HL-60 (cell line): ENCODE data around the gene LGR4.

Source experiments
- DNase-seq, 2 experiments: peaks; one replicate each; pipeline ENCODE4 v3.0.0-alpha.2; 2010 to 2020; ENCODE audit warnings: low read depth in 1 of 2, low spot score in 1 of 2
- H3K27ac ChIP-seq: fragments of 250-450 bp; sonication (Bioruptor Pico); replicated peaks from 2 replicates; pipeline ENCODE4 v1.5.1; 2020; ENCODE audit warnings: mild to moderate bottlenecking, moderate library complexity
- H3K27me3 ChIP-seq: fragments of 250-450 bp; sonication (Bioruptor Pico); 2 replicates; pipeline ENCODE4 v1.5.1; 2021; ENCODE audit warnings: mild to moderate bottlenecking, moderate library complexity; ENCODE audit not compliant: insufficient read depth, poor library complexity, severe bottlenecking
- H3K4me3 ChIP-seq: replicated peaks from 2 replicates; pipeline ENCODE4 v1.5.1; 2011; ENCODE audit warnings: mild to moderate bottlenecking, control low read depth, low read length; ENCODE audit not compliant: insufficient read depth
- CTCF ChIP-seq: IDR thresholded peaks from one replicate; pipeline ENCODE4 v1.5.1; 2011; ENCODE audit warnings: low read length, control low read depth, inconsistent platforms; ENCODE audit not compliant: insufficient read depth
- GABPA ChIP-seq: IDR thresholded peaks from 2 replicates; pipeline ENCODE4 v1.6.1; 2012; ENCODE audit warnings: low read depth
- POLR2AphosphoS5 ChIP-seq: IDR thresholded peaks from 2 replicates; pipeline ENCODE4 v1.6.1; 2012; ENCODE audit warnings: low read depth
- REST ChIP-seq: IDR thresholded peaks from 2 replicates; pipeline ENCODE4 v1.6.1; 2012; ENCODE audit warnings: low read depth; ENCODE audit not compliant: insufficient replicate concordance
- SPI1 ChIP-seq: IDR thresholded peaks from 2 replicates; pipeline ENCODE4 v1.6.1; 2012; ENCODE audit warnings: low read depth, mild to moderate bottlenecking, borderline replicate concordance

Gene LGR4

GRCh38 chr11:27383645-27384044, 88.9 kb downstream of the LGR4 start:
- no peak overlapping the region for H3K4me3 ChIP-seq
- TF ChIP-seq REST (no peak), POLR2AphosphoS5 (no peak), GABPA (no peak), SPI1 (no peak), CTCF (no peak)
- no peaks in the 10 kb centered on the region for H3K27me3 ChIP-seq
- H3K27ac ChIP-seq = no peak overlapping the region
- DNase-seq = no peak

- no peak for TF ChIP-seq REST
- no peak for TF ChIP-seq POLR2AphosphoS5
- no peak for TF ChIP-seq CTCF
- TF ChIP-seq SPI1 = no peak
- TF ChIP-seq GABPA = no peak
- no peak overlapping the region for H3K27ac ChIP-seq
- no peak for DNase-seq
- no peaks in the 10 kb centered on the region for H3K27me3 ChIP-seq
- no peak overlapping the region for H3K4me3 ChIP-seq
Measured at GRCh38 chr11:27381238-27381666, 91.3 kb downstream of the LGR4 start.

GRCh38 chr11:27380771-27381170, 91.8 kb downstream of the LGR4 start:
- TF ChIP-seq REST (no peak), SPI1 (no peak), CTCF (no peak), GABPA (no peak), POLR2AphosphoS5 (no peak)
- no peak overlapping the region for H3K4me3 ChIP-seq
- no peaks in the 10 kb centered on the region for H3K27me3 ChIP-seq
- H3K27ac ChIP-seq = no peak overlapping the region
- DNase-seq = no peak
